Kidney epithelial cell (primary cell): ENCODE results near the gene DTNA. TPM values are rescaled to one million over a fixed set of nuclear protein-coding genes. Genes with fewer than 3 reads are reported as not detected.

Source experiments
- DNase-seq: peaks from one replicate; pipeline ENCODE4 v3.0.0-alpha.2; 2010; ENCODE audit warnings: low read depth
- H3K27me3 ChIP-seq: 2 replicates; pipeline ENCODE4 v1.6.0; 2011; ENCODE audit warnings: low read length; ENCODE audit not compliant: control insufficient read depth, insufficient read depth
- H3K36me3 ChIP-seq: 2 replicates; pipeline ENCODE4 v1.5.1; 2011; ENCODE audit warnings: low read length; ENCODE audit not compliant: control insufficient read depth, insufficient read depth
- H3K4me3 ChIP-seq: 2 replicates; pipeline ENCODE4 v1.5.1; 2011; ENCODE audit warnings: low read depth, mild to moderate bottlenecking, control low read depth, low read length
- CTCF ChIP-seq: IDR thresholded peaks from 2 replicates; pipeline ENCODE4 v1.5.1; 2011; ENCODE audit warnings: mild to moderate bottlenecking, moderate library complexity, low read length, control low read depth, inconsistent platforms; ENCODE audit not compliant: insufficient read depth, poor library complexity, severe bottlenecking
- total RNA-seq: library from RNA; depleted of rRNA; stranded (reverse); fragments of >200 nt; gene quantifications from 2 replicates; pipeline ENCODE4 v1.2.3, GENCODE V29; 2015

DTNA gene
- total RNA-seq, 1 donor from 2014 or later = 19.3 TPM

- DNase-seq = no peak
- no peaks in the 10 kb centered on the region for H3K27me3 ChIP-seq
Observed at GRCh38 chr18:34932792-34933466, 222.8 kb downstream of the DTNA start.

GRCh38 chr18:34933909-34934661 lies 224.0 kb downstream of the DTNA start:
- no peaks in the 10 kb centered on the region for H3K36me3 ChIP-seq
- H3K27me3 ChIP-seq = no peaks in the 10 kb centered on the region
- H3K4me3 ChIP-seq = no peak overlapping the region
- no peak for TF ChIP-seq CTCF
- DNase-seq = no peak

More at GRCh38 chr18:34932792-34933466, 222.8 kb downstream of the DTNA start:
- TF ChIP-seq CTCF = no peak
- Histone ChIP-seq H3K4me3 (no peak overlapping the region), H3K36me3 (no peaks in the 10 kb centered on the region)

- no peak for DNase-seq
- TF ChIP-seq CTCF = no peak
- Histone ChIP-seq H3K4me3 (no peak overlapping the region), H3K36me3 (no peaks in the 10 kb centered on the region), H3K27me3 (no peaks in the 10 kb centered on the region)
Observed at GRCh38 chr18:34936772-34937171, 226.7 kb downstream of the DTNA start.

GRCh38 chr18:34938090-34938489 lies 228.0 kb downstream of the DTNA start:
- no peak for TF ChIP-seq CTCF
- Histone ChIP-seq H3K36me3 (no peaks in the 10 kb centered on the region), H3K4me3 (no peak overlapping the region), H3K27me3 (no peaks in the 10 kb centered on the region)
- no peak for DNase-seq
